ENCODE measurements around the gene ABCB6.

Gene ABCB6

DNA sequence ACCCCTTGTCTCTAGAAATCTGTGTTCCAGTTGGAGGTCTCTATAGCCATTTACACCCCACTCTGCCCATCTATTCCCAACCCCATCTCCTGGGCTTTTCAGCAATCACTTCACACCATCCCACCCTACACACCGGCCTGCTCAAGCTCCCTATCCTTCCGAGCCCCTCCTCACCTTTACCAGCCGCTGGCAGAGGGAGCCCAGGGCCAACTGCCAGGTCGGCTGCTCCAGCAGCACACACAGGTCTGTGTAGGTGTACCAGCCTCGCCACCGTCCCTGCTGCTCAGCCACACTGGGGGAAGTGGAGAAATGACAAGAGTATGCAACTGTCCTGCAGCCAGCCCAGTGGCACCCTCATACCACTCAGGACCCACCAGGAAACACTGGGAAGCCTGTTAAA, 45.6 kb downstream of the ABCB6 start:
- DNase-seq (ENCODE audit: low read depth in 2 of 2): no peak
- no peak for TF ChIP-seq CTCF (IDR thresholded peaks at IDR 0.05; ENCODE audit: low read depth, low read length)
- H3K4me3 ChIP-seq (replicated peaks in 1 of 2; ENCODE audit: low read depth in 2 of 2, low read length in 2 of 2): no peak overlapping the region

DNA sequence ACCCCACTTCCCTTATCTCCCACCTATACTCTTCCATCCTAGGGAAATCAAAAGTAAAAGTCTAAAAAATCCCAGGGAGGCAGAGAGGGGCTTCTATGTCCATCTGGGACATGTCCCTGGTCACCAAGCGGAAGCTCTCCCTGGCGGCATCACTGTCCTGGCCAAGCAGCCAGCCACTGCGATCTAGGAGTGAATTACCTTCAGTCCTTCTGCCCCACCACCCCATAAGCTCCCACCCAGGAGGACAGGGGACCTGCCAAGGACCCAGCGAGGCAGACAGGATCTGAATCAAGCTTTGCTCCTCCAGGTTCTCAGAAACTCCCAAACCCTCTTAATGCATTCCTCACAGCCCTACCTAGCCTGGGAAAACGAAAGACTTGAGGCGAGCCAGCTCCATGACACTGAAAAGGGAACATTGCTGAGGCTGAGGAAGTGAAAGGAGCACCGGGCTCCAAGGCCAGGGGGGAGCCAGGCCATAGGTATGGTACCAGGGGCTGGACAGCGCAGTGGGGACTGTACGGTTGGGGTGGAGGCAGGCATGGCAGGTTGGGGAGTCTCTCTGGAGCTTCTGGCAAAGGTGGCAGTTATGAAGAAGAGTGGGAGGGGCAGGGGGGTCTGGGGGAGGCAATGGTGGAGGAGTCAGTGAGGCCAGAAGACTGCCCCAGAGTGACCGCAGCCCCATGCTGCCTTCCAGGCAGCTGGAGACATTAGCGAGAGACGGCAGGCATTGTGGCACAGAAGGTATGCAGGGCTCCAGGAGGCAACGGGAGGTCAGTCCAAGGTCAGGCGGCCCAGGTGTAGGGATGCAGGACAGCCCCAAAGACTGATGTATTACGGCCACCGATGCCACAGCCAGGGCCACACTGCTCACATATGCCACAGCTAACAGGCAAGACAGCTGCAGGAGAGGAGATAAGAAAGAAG, 46.3 kb downstream of the ABCB6 start:
- H3K4me3 ChIP-seq (replicated peaks in 1 of 2; ENCODE audit: low read depth in 2 of 2, low read length in 2 of 2): no peak overlapping the region
- TF ChIP-seq CTCF (IDR thresholded peaks at IDR 0.05; ENCODE audit: low read depth, low read length): no peak
- no peak for DNase-seq (ENCODE audit: low read depth in 2 of 2)

GRCh38 chr2:219171231-219171651, 47.5 kb downstream of the ABCB6 start:
- DNase-seq (ENCODE audit: low read depth in 2 of 2): peak; percentile 85 to 93
- peak; percentile 72 for TF ChIP-seq CTCF (IDR thresholded peaks at IDR 0.05; ENCODE audit: low read depth, low read length)
- H3K4me3 ChIP-seq (replicated peaks in 1 of 2; ENCODE audit: low read depth in 2 of 2, low read length in 2 of 2): no peak overlapping the region

DNA sequence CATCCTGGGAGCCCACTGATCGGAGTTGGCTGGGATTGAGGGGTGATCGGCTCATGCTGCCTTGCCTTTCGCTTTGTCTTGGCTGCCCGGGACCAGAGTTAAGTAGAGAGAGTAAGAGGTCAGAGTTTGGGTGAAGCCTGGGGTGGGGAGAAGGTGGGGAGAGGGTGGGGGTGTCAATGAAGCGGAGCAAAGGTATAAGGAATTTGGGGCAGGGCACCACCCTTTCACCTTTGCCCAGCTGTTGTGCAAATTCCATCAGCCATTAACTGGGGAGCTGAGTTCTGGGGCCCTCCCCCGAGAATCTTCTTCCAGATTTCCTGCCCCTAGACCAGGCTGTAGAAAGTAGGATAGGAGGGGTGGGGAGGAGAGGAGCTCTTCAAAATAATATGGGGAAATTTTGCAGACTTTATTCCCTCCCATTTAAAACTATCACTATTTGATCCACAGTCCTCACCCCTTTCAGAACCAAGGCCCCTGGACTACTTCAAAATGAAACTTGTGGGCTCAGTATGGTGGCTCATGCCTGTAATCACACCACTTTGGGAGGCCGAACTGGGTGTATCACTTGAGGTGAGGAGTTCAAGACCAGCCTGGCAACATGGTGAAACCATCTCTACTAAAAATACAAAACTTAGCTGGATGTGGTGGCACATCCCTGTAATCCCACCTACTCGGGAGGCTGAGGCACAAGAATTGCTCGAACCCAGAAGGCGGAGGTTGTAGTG, 48.7 kb downstream of the ABCB6 start, which contains the start of gene SLC23A3:
Gene SLC23A3, minus strand, starts transcription at position 100 of the 725 bp plus-strand sequence. Its CDS starts 45 bp downstream, at position 55.
- TF ChIP-seq CTCF (IDR thresholded peaks at IDR 0.05; ENCODE audit: low read depth, low read length): no peak
- no peak for DNase-seq (ENCODE audit: low read depth in 2 of 2)
- no peak within 1 kb of the TSS for H3K4me3 ChIP-seq (replicated peaks in 1 of 2; ENCODE audit: low read depth in 2 of 2, low read length in 2 of 2)

DNA sequence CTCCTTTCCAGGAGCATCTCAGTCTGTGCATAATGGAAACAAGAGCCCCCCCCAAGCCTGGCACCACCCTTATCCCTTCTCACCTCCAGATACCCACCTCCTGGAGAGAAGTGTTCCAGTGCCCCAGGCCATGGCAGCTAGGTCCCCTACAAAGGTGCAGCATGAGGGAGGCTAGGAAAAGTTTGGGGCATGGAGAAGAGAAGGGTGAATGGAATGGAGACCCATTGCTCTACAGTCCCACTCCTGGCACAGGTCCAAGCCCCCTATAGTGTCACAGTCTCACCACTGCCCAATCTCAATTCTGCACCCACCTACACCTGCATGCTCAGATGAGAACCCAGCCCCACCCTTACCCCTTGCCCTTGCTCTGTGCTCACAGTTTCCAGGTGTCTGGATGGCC, 49.8 kb downstream of the ABCB6 start:
- no peak for DNase-seq (ENCODE audit: low read depth in 2 of 2)
- H3K4me3 ChIP-seq (replicated peaks in 1 of 2; ENCODE audit: low read depth in 2 of 2, low read length in 2 of 2): no peak overlapping the region
- TF ChIP-seq CTCF (IDR thresholded peaks at IDR 0.05; ENCODE audit: low read depth, low read length): no peak

DNA sequence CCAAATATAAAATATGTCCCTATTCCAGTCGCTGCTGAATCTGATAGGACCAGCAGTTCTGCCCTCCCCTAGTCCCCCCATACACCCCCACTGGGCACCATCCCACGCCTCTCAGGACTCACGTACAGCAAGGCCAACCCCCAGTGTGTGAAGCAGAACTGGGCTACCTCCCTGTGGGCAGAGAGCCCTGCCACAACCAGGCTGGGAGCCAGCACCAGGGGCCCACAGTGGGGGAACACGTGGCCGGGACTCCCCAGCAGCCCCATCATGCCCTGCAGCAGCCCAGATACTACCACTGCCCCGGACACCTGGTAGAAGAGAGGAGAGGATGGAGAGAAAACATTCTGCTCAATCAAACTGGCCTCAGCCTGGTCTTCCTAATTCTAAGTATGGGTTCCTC, 50.2 kb downstream of the ABCB6 start:
- H3K4me3 ChIP-seq (replicated peaks in 1 of 2; ENCODE audit: low read depth in 2 of 2, low read length in 2 of 2): no peak overlapping the region
- DNase-seq (ENCODE audit: low read depth in 2 of 2): peak in 1 of 2 donors; percentile 20
- TF ChIP-seq CTCF (IDR thresholded peaks at IDR 0.05; ENCODE audit: low read depth, low read length): no peak
